Immature natural killer cell (primary cell): ENCODE results near the gene COL4A2. TPM values are rescaled to one million over a fixed set of nuclear protein-coding genes. Genes with fewer than 3 reads are reported as not detected.

Experiments
- DNase-seq, 3 donors: peaks; one replicate each; pipeline ENCODE4 v3.0.0; 2022; ENCODE audit warnings: mixed read lengths in 1 of 3
- H3K27ac Mint-ChIP-seq, 6 donors: one replicate each; pipeline ENCODE4 v1.8.0; 2020; ENCODE audit warnings: mixed read lengths in 6 of 6, mild to moderate bottlenecking in 5 of 6, inconsistent platforms in 4 of 6, moderate library complexity in 3 of 6
- H3K27me3 Mint-ChIP-seq, 3 donors: one replicate each; pipeline ENCODE4 v1.8.0; 2020 to 2021; ENCODE audit warnings: low read depth in 3 of 3, mild to moderate bottlenecking in 3 of 3, mixed read lengths in 3 of 3, moderate library complexity in 3 of 3, inconsistent platforms in 1 of 3
- H3K36me3 Mint-ChIP-seq, 3 donors: one replicate each; pipeline ENCODE4 v1.8.0; 2020; ENCODE audit warnings: mixed read lengths in 3 of 3, inconsistent platforms in 2 of 3, mild to moderate bottlenecking in 2 of 3
- H3K4me1 Mint-ChIP-seq, 2 donors: one replicate each; pipeline ENCODE4 v1.8.0; 2020; ENCODE audit warnings: inconsistent platforms in 2 of 2, mild to moderate bottlenecking in 2 of 2, mixed read lengths in 2 of 2, moderate library complexity in 1 of 2
- H3K4me3 Mint-ChIP-seq, 5 donors: one replicate each; pipeline ENCODE4 v1.8.0; 2020; ENCODE audit warnings: mild to moderate bottlenecking in 5 of 5, mixed read lengths in 5 of 5, inconsistent platforms in 3 of 5, moderate library complexity in 3 of 5
- H3K9me3 Mint-ChIP-seq, 6 donors: one replicate each; pipeline ENCODE4 v1.8.0; 2020; ENCODE audit warnings: mild to moderate bottlenecking in 6 of 6, mixed read lengths in 6 of 6, inconsistent platforms in 4 of 6, moderate library complexity in 3 of 6
- polyA plus RNA-seq, 3 donors: library from polyadenylated mRNA; unstranded; fragments of 300-500 nt; fragmentation: Illumina TruSeq; gene quantifications; one replicate each; pipeline ENCODE4 v1.2.3, GENCODE V29; 2021

The COL4A2 gene
- polyA plus RNA-seq, 3 donors from 2014 or later, result not detected

GRCh38 chr13:110421061-110421460, 114.0 kb downstream of the COL4A2 start:
- DNase-seq, result no peak
- Mint-ChIP-seq H3K4me1 (peaks cover 0 to 11% of the 10 kb centered on the region in 2 donors), H3K36me3 (no peaks in the 10 kb centered on the region), H3K27me3 (peaks cover 1 to 25% (median 10%) of the 10 kb centered on the region in 3 donors), H3K9me3 (peaks cover 0 to 3% (median 0%) of the 10 kb centered on the region in 6 donors), H3K27ac (no peak overlapping the region), H3K4me3 (no peak overlapping the region)

- DNase-seq, result no peak
- H3K9me3 Mint-ChIP-seq, result peaks cover 0 to 3% (median 0%) of the 10 kb centered on the region in 6 donors
- no peak overlapping the region for H3K27ac Mint-ChIP-seq
- peaks cover 0 to 11% of the 10 kb centered on the region in 2 donors for H3K4me1 Mint-ChIP-seq
- no peak overlapping the region for H3K4me3 Mint-ChIP-seq
- H3K36me3 Mint-ChIP-seq, result no peaks in the 10 kb centered on the region
- H3K27me3 Mint-ChIP-seq, result peaks cover 1 to 25% (median 10%) of the 10 kb centered on the region in 3 donors
These were observed 114.8 kb downstream of the COL4A2 start for GRCh38 chr13:110421696-110422385.

- Mint-ChIP-seq H3K9me3 (peaks cover 0 to 3% (median 0%) of the 10 kb centered on the region in 6 donors), H3K27me3 (peaks cover 1 to 23% (median 10%) of the 10 kb centered on the region in 3 donors), H3K4me3 (no peak overlapping the region), H3K27ac (no peak overlapping the region), H3K4me1 (peaks cover 0 to 11% of the 10 kb centered on the region in 2 donors), H3K36me3 (no peaks in the 10 kb centered on the region)
- DNase-seq, result no peak
These were observed 116.0 kb downstream of the COL4A2 start for GRCh38 chr13:110422913-110423688.

- no peaks in the 10 kb centered on the region for H3K36me3 Mint-ChIP-seq
- DNase-seq, result no peak
- peaks cover 0 to 11% of the 10 kb centered on the region in 2 donors for H3K4me1 Mint-ChIP-seq
These were observed 116.7 kb downstream of the COL4A2 start for GRCh38 chr13:110423689-110424302.

GRCh38 chr13:110424569-110425443, 117.7 kb downstream of the COL4A2 start:
- Mint-ChIP-seq H3K4me1 (peaks cover 0 to 11% of the 10 kb centered on the region in 2 donors), H3K4me3 (no peak overlapping the region), H3K27ac (no peak overlapping the region), H3K9me3 (peaks cover 0 to 3% (median 0%) of the 10 kb centered on the region in 6 donors), H3K27me3 (peaks cover 4 to 23% (median 7%) of the 10 kb centered on the region in 3 donors), H3K36me3 (no peaks in the 10 kb centered on the region)
- no peak for DNase-seq

More at GRCh38 chr13:110423689-110424302, 116.7 kb downstream of the COL4A2 start:
- H3K27me3 Mint-ChIP-seq, result peaks cover 1 to 23% (median 10%) of the 10 kb centered on the region in 3 donors
- peaks cover 0 to 3% (median 0%) of the 10 kb centered on the region in 6 donors for H3K9me3 Mint-ChIP-seq
- no peak overlapping the region for H3K4me3 Mint-ChIP-seq
- H3K27ac Mint-ChIP-seq, result no peak overlapping the region

GRCh38 chr13:110425444-110425780, 118.3 kb downstream of the COL4A2 start:
- no peak overlapping the region for H3K27ac Mint-ChIP-seq
- no peak for DNase-seq
- H3K4me1 Mint-ChIP-seq, result peaks cover 0 to 11% of the 10 kb centered on the region in 2 donors
- no peak overlapping the region for H3K4me3 Mint-ChIP-seq
- peaks cover 4 to 19% (median 7%) of the 10 kb centered on the region in 3 donors for H3K27me3 Mint-ChIP-seq
- H3K9me3 Mint-ChIP-seq, result peaks cover 0 to 3% (median 0%) of the 10 kb centered on the region in 6 donors
- H3K36me3 Mint-ChIP-seq, result no peaks in the 10 kb centered on the region

GRCh38 chr13:110426735-110427134, 119.7 kb downstream of the COL4A2 start:
- DNase-seq, result no peak
- H3K4me1 Mint-ChIP-seq, result peaks cover 0 to 3% of the 10 kb centered on the region in 2 donors
- no peaks in the 10 kb centered on the region for H3K36me3 Mint-ChIP-seq
- H3K27ac Mint-ChIP-seq, result no peak overlapping the region
- H3K27me3 Mint-ChIP-seq, result peaks cover 2 to 11% (median 7%) of the 10 kb centered on the region in 3 donors
- no peak overlapping the region for H3K4me3 Mint-ChIP-seq
- H3K9me3 Mint-ChIP-seq, result no peaks in the 10 kb centered on the region

- H3K4me1 Mint-ChIP-seq, result no peaks in the 10 kb centered on the region
- no peaks in the 10 kb centered on the region for H3K9me3 Mint-ChIP-seq
- no peak overlapping the region for H3K27ac Mint-ChIP-seq
- peaks cover 2 to 5% (median 4%) of the 10 kb centered on the region in 3 donors for H3K27me3 Mint-ChIP-seq
- no peaks in the 10 kb centered on the region for H3K36me3 Mint-ChIP-seq
- H3K4me3 Mint-ChIP-seq, result no peak overlapping the region
- no peak for DNase-seq
These were observed 121.2 kb downstream of the COL4A2 start for GRCh38 chr13:110428313-110428712.

- no peak overlapping the region for H3K27ac Mint-ChIP-seq
- no peaks in the 10 kb centered on the region for H3K4me1 Mint-ChIP-seq
- H3K27me3 Mint-ChIP-seq, result peaks cover 2 to 9% (median 2%) of the 10 kb centered on the region in 3 donors
- no peaks in the 10 kb centered on the region for H3K9me3 Mint-ChIP-seq
- H3K4me3 Mint-ChIP-seq, result no peak overlapping the region
- no peak for DNase-seq
- no peaks in the 10 kb centered on the region for H3K36me3 Mint-ChIP-seq
These were observed 123.6 kb downstream of the COL4A2 start for GRCh38 chr13:110430391-110431336.

- Mint-ChIP-seq H3K27me3 (peaks cover 2 to 9% (median 2%) of the 10 kb centered on the region in 3 donors), H3K4me1 (no peaks in the 10 kb centered on the region)
These were observed 124.6 kb downstream of the COL4A2 start for GRCh38 chr13:110431425-110432294.

GRCh38 chr13:110432522-110432921, 125.4 kb downstream of the COL4A2 start:
- H3K36me3 Mint-ChIP-seq, result no peaks in the 10 kb centered on the region
- H3K9me3 Mint-ChIP-seq, result no peaks in the 10 kb centered on the region
- no peak for DNase-seq
- H3K27ac Mint-ChIP-seq, result no peak overlapping the region
- peaks cover 2 to 10% (median 5%) of the 10 kb centered on the region in 3 donors for H3K27me3 Mint-ChIP-seq
- H3K4me3 Mint-ChIP-seq, result no peak overlapping the region
- H3K4me1 Mint-ChIP-seq, result no peaks in the 10 kb centered on the region

More at GRCh38 chr13:110431425-110432294, 124.6 kb downstream of the COL4A2 start:
- H3K4me3 Mint-ChIP-seq, result no peak overlapping the region
- no peak overlapping the region for H3K27ac Mint-ChIP-seq
- no peaks in the 10 kb centered on the region for H3K9me3 Mint-ChIP-seq
- H3K36me3 Mint-ChIP-seq, result no peaks in the 10 kb centered on the region
- DNase-seq, result no peak

GRCh38 chr13:110433014-110433413, 125.9 kb downstream of the COL4A2 start:
- H3K27ac Mint-ChIP-seq, result no peak overlapping the region
- H3K9me3 Mint-ChIP-seq, result no peaks in the 10 kb centered on the region
- DNase-seq, result no peak
- H3K4me1 Mint-ChIP-seq, result no peaks in the 10 kb centered on the region
- peaks cover 2 to 12% (median 5%) of the 10 kb centered on the region in 3 donors for H3K27me3 Mint-ChIP-seq
- no peaks in the 10 kb centered on the region for H3K36me3 Mint-ChIP-seq
- H3K4me3 Mint-ChIP-seq, result no peak overlapping the region
